ENCODE data around the gene MSX1. TPM values are rescaled to one million over a fixed set of nuclear protein-coding genes. Genes with fewer than 3 reads are reported as not detected.
A peak's percentile ranks its signal among the peaks of the same experiment; 100 is the strongest.

MSX1 gene
- total RNA-seq, 1 experiment from 2014 or later = not detected

- Histone ChIP-seq H2BK20ac (ENCODE audit: low read depth, low read length, poor library complexity, severe bottlenecking) (no peak overlapping the region), H3K79me2 (ENCODE audit: insufficient read depth, low read length) (no peaks in the 10 kb centered on the region), H3K4me2 (ENCODE audit: insufficient read depth, insufficient read length, low read length) (no peak overlapping the region), H3K27me3 (ENCODE audit: insufficient read depth, low read length) (peaks cover 91% of the 10 kb centered on the region), H2AFZ (ENCODE audit: low read length) (no peak overlapping the region), H2BK5ac (ENCODE audit: insufficient read length, low read length) (no peak overlapping the region), H4K8ac (replicated peaks; ENCODE audit: insufficient read length, low read depth, low read length) (no peak overlapping the region), H3K9ac (ENCODE audit: extremely low read depth, insufficient read length, low read length) (no peak overlapping the region), H2BK12ac (ENCODE audit: insufficient read length, low read depth, low read length) (no peak overlapping the region), H3K9me3 (ENCODE audit: control insufficient read depth, low read depth, low read length) (no peaks in the 10 kb centered on the region), H3T11ph (ENCODE audit: low read length) (no peak overlapping the region), H3K18ac (ENCODE audit: insufficient read length, low read depth, low read length) (no peak overlapping the region), H2BK120ac (ENCODE audit: low read depth, low read length, poor library complexity, severe bottlenecking) (no peak overlapping the region), H3K23ac (ENCODE audit: insufficient read length, low read depth, low read length) (no peak overlapping the region), H4K91ac (ENCODE audit: insufficient read length, low read depth, low read length) (no peak overlapping the region), H3K23me2 (ENCODE audit: insufficient read length, low read depth, low read length, poor library complexity, severe bottlenecking) (peaks cover 5% of the 10 kb centered on the region), H3K79me1 (ENCODE audit: insufficient read depth, low read depth, low read length, poor library complexity, severe bottlenecking) (no peaks in the 10 kb centered on the region), H2AK5ac (ENCODE audit: insufficient read length, low read length) (no peak overlapping the region), H4K20me1 (ENCODE audit: control insufficient read depth, insufficient read depth, insufficient read length) (peaks cover 8% of the 10 kb centered on the region), H3K4me1 (ENCODE audit: insufficient read depth, low read length) (0 out of 2 replicates have a peak, but pooled peaks cover 3% of the 10 kb centered on the region), H2BK15ac (ENCODE audit: low read depth, low read length) (no peak overlapping the region), H3K56ac (ENCODE audit: insufficient read length, low read depth, low read length) (no peak overlapping the region), H4K5ac (ENCODE audit: insufficient read length, low read depth, low read length) (no peak overlapping the region), H3K27ac (ENCODE audit: insufficient read length, low read depth, low read length) (no peak overlapping the region), H3K14ac (ENCODE audit: insufficient read depth, low read length) (no peak overlapping the region), H3K4ac (ENCODE audit: low read depth, low read length) (no peak overlapping the region)
- Mint-ChIP-seq H3K4me3 (peak overlapping the region; percentile 19 to 63; a peak in 4 of 5 replicates), H3K36me3 (ENCODE audit: insufficient read depth in 1 of 3, low read depth in 3 of 3) (no peaks in the 10 kb centered on the region; a peak in 2 of 7 replicates), H3K27ac (no peak overlapping the region), H3K4me1 (peaks cover 10 to 53% of the 10 kb centered on the region in 2 experiments), H3K9me3 (peaks cover 0 to 13% of the 10 kb centered on the region in 2 experiments), H3K27me3 (ENCODE audit: low read depth) (peaks cover 58% of the 10 kb centered on the region)
- DNase-seq = no peak
- WGBS (ENCODE audit: extremely low coverage, insufficient read length, low lambda C conversion rate) = no CpG with 5 or more reads among the region's 21 CpGs
- TF ChIP-seq, protein P1, sequence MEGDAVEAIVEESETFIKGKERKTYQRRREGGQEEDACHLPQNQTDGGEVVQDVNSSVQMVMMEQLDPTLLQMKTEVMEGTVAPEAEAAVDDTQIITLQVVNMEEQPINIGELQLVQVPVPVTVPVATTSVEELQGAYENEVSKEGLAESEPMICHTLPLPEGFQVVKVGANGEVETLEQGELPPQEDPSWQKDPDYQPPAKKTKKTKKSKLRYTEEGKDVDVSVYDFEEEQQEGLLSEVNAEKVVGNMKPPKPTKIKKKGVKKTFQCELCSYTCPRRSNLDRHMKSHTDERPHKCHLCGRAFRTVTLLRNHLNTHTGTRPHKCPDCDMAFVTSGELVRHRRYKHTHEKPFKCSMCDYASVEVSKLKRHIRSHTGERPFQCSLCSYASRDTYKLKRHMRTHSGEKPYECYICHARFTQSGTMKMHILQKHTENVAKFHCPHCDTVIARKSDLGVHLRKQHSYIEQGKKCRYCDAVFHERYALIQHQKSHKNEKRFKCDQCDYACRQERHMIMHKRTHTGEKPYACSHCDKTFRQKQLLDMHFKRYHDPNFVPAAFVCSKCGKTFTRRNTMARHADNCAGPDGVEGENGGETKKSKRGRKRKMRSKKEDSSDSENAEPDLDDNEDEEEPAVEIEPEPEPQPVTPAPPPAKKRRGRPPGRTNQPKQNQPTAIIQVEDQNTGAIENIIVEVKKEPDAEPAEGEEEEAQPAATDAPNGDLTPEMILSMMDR (conservative IDR thresholded peaks at IDR 0.05) = no peak
Observed at GRCh38 chr4:4858527-4859324, 739 bp upstream of the MSX1 start.

All from H9 (cell line).